GM23248 (cell line): ENCODE results near the gene IL1A.

Experiments used
- EZH2 ChIP-seq: fragments of 200-600 bp; sonication (generic); IDR thresholded peaks from 2 replicates; pipeline ENCODE4 v1.6.1; 2018; ENCODE audit warnings: antibody characterized with exemption, mild to moderate bottlenecking; ENCODE audit not compliant: insufficient read depth, poor library complexity, severe bottlenecking
- EZH2phosphoT487 ChIP-seq: fragments of 200-600 bp; sonication (generic); IDR thresholded peaks from 2 replicates; pipeline ENCODE4 v1.6.1; 2018; ENCODE audit warnings: antibody characterized with exemption, moderate library complexity, mild to moderate bottlenecking, low read depth; ENCODE audit not compliant: insufficient read depth

DNA sequence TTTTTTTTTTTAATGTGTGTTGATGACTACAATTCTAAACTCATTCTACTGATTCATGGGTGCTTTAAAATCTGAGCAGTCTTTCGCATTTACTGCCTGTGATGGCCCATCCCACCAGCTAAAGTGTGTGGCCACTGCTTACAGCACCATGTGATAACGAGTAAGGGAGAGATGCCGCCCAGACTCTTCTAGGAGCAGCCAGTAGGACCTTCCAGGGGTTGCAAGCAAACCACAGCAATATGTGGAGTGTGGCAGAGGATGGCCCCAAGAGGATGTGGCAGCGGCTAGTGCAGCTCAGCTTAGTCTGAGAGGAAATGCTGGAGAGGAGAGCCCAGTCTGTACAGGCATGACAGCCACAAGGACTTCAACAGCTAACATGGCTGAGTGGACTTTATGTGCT, 37.4 kb upstream of the IL1A start:
- TF ChIP-seq EZH2phosphoT487 (no peak), EZH2 (no peak)
